Measurements from ENCODE around the gene L3MBTL1.

Gene L3MBTL1

GRCh38 chr20:43520074-43520630 is 12.7 kb downstream of the L3MBTL1 start:
- TF ChIP-seq EZH2phosphoT487 (IDR thresholded peaks at IDR 0.05; ENCODE audit: borderline replicate concordance) = no peak
- TF ChIP-seq CTCF (conservative IDR thresholded peaks at IDR 0.05; ENCODE audit: low read length) = no peak
- no peaks in the 10 kb centered on the region for H3F3A ChIP-seq (ENCODE audit: low read depth)

GRCh38 chr20:43525021-43525420 is 17.5 kb downstream of the L3MBTL1 start:
- no peak overlapping the region for H3K9ac ChIP-seq (ENCODE audit: low read depth, low read length, poor library complexity, severe bottlenecking)
- H3K36me3 ChIP-seq (ENCODE audit: insufficient read depth, low read length) = no peaks in the 10 kb centered on the region
- no peaks in the 10 kb centered on the region for H3K4me1 ChIP-seq (ENCODE audit: insufficient read depth, low read length, poor library complexity, severe bottlenecking)
- no peaks in the 10 kb centered on the region for H3K9me2 ChIP-seq (replicated peaks; ENCODE audit: low read depth, low read length)
- H4K20me1 ChIP-seq (ENCODE audit: insufficient read depth, low read length, poor library complexity, severe bottlenecking) = no peaks in the 10 kb centered on the region
- H3K4me2 ChIP-seq (ENCODE audit: low read depth, low read length, poor library complexity, severe bottlenecking) = no peak overlapping the region
- no peak overlapping the region for H2AFZ ChIP-seq (ENCODE audit: low read length)
- H3K79me2 ChIP-seq (ENCODE audit: insufficient read depth, low read length) = no peaks in the 10 kb centered on the region
- H3F3A ChIP-seq (ENCODE audit: low read depth) = no peaks in the 10 kb centered on the region
- H3K4me3 ChIP-seq (ENCODE audit: low read length, poor library complexity, severe bottlenecking) = no peak overlapping the region
- TF ChIP-seq CTCF (conservative IDR thresholded peaks at IDR 0.05; ENCODE audit: low read length) (no peak), EZH2phosphoT487 (IDR thresholded peaks at IDR 0.05; ENCODE audit: borderline replicate concordance) (no peak)
- H3K9me3 ChIP-seq (ENCODE audit: insufficient read depth, low read depth, low read length) = 0 out of 2 replicates have a peak, but pooled peaks cover 1% of the 10 kb centered on the region
- no peaks in the 10 kb centered on the region for H3K27me3 ChIP-seq (ENCODE audit: insufficient read depth, low read length, poor library complexity, severe bottlenecking)

More at GRCh38 chr20:43520074-43520630, 12.7 kb downstream of the L3MBTL1 start:
- no peak overlapping the region for H3K4me3 ChIP-seq (ENCODE audit: low read length, poor library complexity, severe bottlenecking)
- no peaks in the 10 kb centered on the region for H4K20me1 ChIP-seq (ENCODE audit: insufficient read depth, low read length, poor library complexity, severe bottlenecking)
- H3K4me2 ChIP-seq (ENCODE audit: low read depth, low read length, poor library complexity, severe bottlenecking) = no peak overlapping the region
- H3K36me3 ChIP-seq (ENCODE audit: insufficient read depth, low read length) = no peaks in the 10 kb centered on the region
- peaks cover 13% of the 10 kb centered on the region; the same call in 1 of the 2 replicates for H3K79me2 ChIP-seq (ENCODE audit: insufficient read depth, low read length)
- no peak overlapping the region for H2AFZ ChIP-seq (ENCODE audit: low read length)
- no peaks in the 10 kb centered on the region for H3K4me1 ChIP-seq (ENCODE audit: insufficient read depth, low read length, poor library complexity, severe bottlenecking)
- H3K9me3 ChIP-seq (ENCODE audit: insufficient read depth, low read depth, low read length) = 0 out of 2 replicates have a peak, but pooled peaks cover 3% of the 10 kb centered on the region
- no peaks in the 10 kb centered on the region for H3K9me2 ChIP-seq (replicated peaks; ENCODE audit: low read depth, low read length)
- no peaks in the 10 kb centered on the region for H3K27me3 ChIP-seq (ENCODE audit: insufficient read depth, low read length, poor library complexity, severe bottlenecking)
- H3K9ac ChIP-seq (ENCODE audit: low read depth, low read length, poor library complexity, severe bottlenecking) = no peak overlapping the region

GRCh38 chr20:43528258-43528875 is 20.9 kb downstream of the L3MBTL1 start:
- H3K4me1 ChIP-seq (ENCODE audit: insufficient read depth, low read length, poor library complexity, severe bottlenecking) = no peaks in the 10 kb centered on the region
- TF ChIP-seq CTCF (conservative IDR thresholded peaks at IDR 0.05; ENCODE audit: low read length) (no peak), EZH2phosphoT487 (IDR thresholded peaks at IDR 0.05; ENCODE audit: borderline replicate concordance) (no peak)
- no peak overlapping the region for H3K4me2 ChIP-seq (ENCODE audit: low read depth, low read length, poor library complexity, severe bottlenecking)
- no peaks in the 10 kb centered on the region for H3K9me2 ChIP-seq (replicated peaks; ENCODE audit: low read depth, low read length)
- no peak overlapping the region for H3K4me3 ChIP-seq (ENCODE audit: low read length, poor library complexity, severe bottlenecking)
- no peaks in the 10 kb centered on the region for H3K36me3 ChIP-seq (ENCODE audit: insufficient read depth, low read length)
- H4K20me1 ChIP-seq (ENCODE audit: insufficient read depth, low read length, poor library complexity, severe bottlenecking) = no peaks in the 10 kb centered on the region
- H3K79me2 ChIP-seq (ENCODE audit: insufficient read depth, low read length) = no peaks in the 10 kb centered on the region
- H3F3A ChIP-seq (ENCODE audit: low read depth) = no peaks in the 10 kb centered on the region
- no peaks in the 10 kb centered on the region for H3K9me3 ChIP-seq (ENCODE audit: insufficient read depth, low read depth, low read length)
- no peaks in the 10 kb centered on the region for H3K27me3 ChIP-seq (ENCODE audit: insufficient read depth, low read length, poor library complexity, severe bottlenecking)
- H2AFZ ChIP-seq (ENCODE audit: low read length) = no peak overlapping the region
- no peak overlapping the region for H3K9ac ChIP-seq (ENCODE audit: low read depth, low read length, poor library complexity, severe bottlenecking)

Data from Loucy (cell line).